ENCODE measurements around the gene ZNF414.

DNA sequence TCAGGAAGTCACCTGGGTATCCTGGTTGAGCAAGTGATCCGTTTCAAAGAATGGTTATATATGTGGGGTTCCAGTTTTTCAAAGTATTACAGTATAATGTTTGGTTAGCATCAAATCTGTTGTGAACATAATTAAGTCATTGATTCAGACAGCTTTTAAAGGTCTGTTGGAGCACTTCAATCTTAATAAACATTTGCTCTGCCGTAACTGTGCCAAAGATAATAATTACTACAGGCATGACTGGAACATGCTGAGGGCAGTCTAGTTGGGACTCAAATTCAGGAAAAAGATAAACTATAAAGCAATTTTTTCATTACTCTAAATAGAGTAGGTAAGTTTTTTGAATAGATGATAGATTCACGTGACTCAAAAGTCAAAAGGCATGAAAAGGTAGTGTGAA, 45.8 kb downstream of the ZNF414 start:
- no peak for TF ChIP-seq EZH2 (IDR thresholded peaks at IDR 0.05; ENCODE audit: low read depth)
- TF ChIP-seq, protein P1, sequence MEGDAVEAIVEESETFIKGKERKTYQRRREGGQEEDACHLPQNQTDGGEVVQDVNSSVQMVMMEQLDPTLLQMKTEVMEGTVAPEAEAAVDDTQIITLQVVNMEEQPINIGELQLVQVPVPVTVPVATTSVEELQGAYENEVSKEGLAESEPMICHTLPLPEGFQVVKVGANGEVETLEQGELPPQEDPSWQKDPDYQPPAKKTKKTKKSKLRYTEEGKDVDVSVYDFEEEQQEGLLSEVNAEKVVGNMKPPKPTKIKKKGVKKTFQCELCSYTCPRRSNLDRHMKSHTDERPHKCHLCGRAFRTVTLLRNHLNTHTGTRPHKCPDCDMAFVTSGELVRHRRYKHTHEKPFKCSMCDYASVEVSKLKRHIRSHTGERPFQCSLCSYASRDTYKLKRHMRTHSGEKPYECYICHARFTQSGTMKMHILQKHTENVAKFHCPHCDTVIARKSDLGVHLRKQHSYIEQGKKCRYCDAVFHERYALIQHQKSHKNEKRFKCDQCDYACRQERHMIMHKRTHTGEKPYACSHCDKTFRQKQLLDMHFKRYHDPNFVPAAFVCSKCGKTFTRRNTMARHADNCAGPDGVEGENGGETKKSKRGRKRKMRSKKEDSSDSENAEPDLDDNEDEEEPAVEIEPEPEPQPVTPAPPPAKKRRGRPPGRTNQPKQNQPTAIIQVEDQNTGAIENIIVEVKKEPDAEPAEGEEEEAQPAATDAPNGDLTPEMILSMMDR (conservative IDR thresholded peaks at IDR 0.05): no peak
